Measurements from ENCODE around the gene TRAPPC10.

TRAPPC10 gene

GRCh38 chr21:44011579-44012473 lies at the start of gene TRAPPC10:
TRAPPC10 (plus strand) TSS chr21:44012309; CDS start chr21:44012494, 185 bp downstream.
- peak; percentile 71 for DNase-seq

- DNase-seq = no peak
Measured at GRCh38 chr21:43965911-43966585, 46.1 kb upstream of the TRAPPC10 start.

GRCh38 chr21:43966946-43967512 lies 45.1 kb upstream of the TRAPPC10 start:
- no peak for DNase-seq

- DNase-seq = no peak
Measured at GRCh38 chr21:43967981-43968380, 44.1 kb upstream of the TRAPPC10 start.

GRCh38 chr21:43968410-43969114 lies 43.5 kb upstream of the TRAPPC10 start:
- no peak for DNase-seq

- no peak for DNase-seq
Measured at GRCh38 chr21:43969115-43969444, 43.0 kb upstream of the TRAPPC10 start.

GRCh38 chr21:43970551-43970950 lies 41.6 kb upstream of the TRAPPC10 start:
- DNase-seq = peak; percentile 44

GRCh38 chr21:43971201-43971991 lies 40.7 kb upstream of the TRAPPC10 start:
- no peak for DNase-seq

GRCh38 chr21:43971992-43972255 lies 40.2 kb upstream of the TRAPPC10 start:
- DNase-seq = no peak

- peak; percentile 56 for DNase-seq
Measured at GRCh38 chr21:43972850-43973633, 39.1 kb upstream of the TRAPPC10 start.

GRCh38 chr21:43973634-43973955 lies 38.5 kb upstream of the TRAPPC10 start:
- DNase-seq = no peak

- no peak for DNase-seq
Measured at GRCh38 chr21:43974791-43975468, 37.2 kb upstream of the TRAPPC10 start.

- peak; percentile 33 for DNase-seq
Measured at GRCh38 chr21:43975469-43976098, 36.5 kb upstream of the TRAPPC10 start.

GRCh38 chr21:43976661-43977060 lies 35.4 kb upstream of the TRAPPC10 start:
- DNase-seq = no peak

GRCh38 chr21:43978060-43978459 lies 34.0 kb upstream of the TRAPPC10 start:
- DNase-seq = no peak

- DNase-seq = no peak
Measured at GRCh38 chr21:43979654-43980053, 32.5 kb upstream of the TRAPPC10 start.

GRCh38 chr21:43981151-43981870 lies 30.8 kb upstream of the TRAPPC10 start:
- no peak for DNase-seq

- DNase-seq = no peak
Measured at GRCh38 chr21:43981871-43982210, 30.3 kb upstream of the TRAPPC10 start.

- DNase-seq = no peak
Measured at GRCh38 chr21:43982489-43983078, 29.5 kb upstream of the TRAPPC10 start.

- DNase-seq = no peak
Measured at GRCh38 chr21:43983390-43983789, 28.7 kb upstream of the TRAPPC10 start.
